Measurements from ENCODE around the gene MCC.

DNA sequence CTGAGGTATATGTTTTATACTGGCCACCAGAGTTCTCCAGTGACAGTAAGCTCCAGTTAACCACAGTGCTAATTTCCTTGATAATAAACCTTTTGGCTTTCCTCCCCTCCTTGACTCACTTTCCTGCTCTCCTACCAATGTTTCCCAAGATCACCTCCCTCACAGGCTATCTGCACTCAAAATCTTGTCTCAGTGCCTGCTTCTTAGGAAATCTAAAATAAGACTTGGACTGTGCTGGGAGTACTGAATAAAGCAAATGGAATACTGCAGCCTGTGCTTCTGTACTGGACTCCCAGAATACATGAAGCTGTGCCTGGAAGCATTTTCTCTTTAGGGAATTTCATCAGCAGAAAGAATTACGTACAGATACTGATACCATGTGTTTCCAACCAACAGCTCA lies 513.4 kb downstream of the MCC start:
- no peak for TF ChIP-seq EZH2 (optimal IDR thresholded peaks at IDR 0.05; ENCODE audit: low read depth, low read length)
- TF ChIP-seq, protein P1, sequence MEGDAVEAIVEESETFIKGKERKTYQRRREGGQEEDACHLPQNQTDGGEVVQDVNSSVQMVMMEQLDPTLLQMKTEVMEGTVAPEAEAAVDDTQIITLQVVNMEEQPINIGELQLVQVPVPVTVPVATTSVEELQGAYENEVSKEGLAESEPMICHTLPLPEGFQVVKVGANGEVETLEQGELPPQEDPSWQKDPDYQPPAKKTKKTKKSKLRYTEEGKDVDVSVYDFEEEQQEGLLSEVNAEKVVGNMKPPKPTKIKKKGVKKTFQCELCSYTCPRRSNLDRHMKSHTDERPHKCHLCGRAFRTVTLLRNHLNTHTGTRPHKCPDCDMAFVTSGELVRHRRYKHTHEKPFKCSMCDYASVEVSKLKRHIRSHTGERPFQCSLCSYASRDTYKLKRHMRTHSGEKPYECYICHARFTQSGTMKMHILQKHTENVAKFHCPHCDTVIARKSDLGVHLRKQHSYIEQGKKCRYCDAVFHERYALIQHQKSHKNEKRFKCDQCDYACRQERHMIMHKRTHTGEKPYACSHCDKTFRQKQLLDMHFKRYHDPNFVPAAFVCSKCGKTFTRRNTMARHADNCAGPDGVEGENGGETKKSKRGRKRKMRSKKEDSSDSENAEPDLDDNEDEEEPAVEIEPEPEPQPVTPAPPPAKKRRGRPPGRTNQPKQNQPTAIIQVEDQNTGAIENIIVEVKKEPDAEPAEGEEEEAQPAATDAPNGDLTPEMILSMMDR (IDR thresholded peaks at IDR 0.05; ENCODE audit: low read length): no peak
- no peak for TF ChIP-seq EZH2phosphoT487 (IDR thresholded peaks at IDR 0.05; ENCODE audit: low read length)

Measured in MM.1S (cell line).